Fibroblast of the aortic adventitia (primary cell): ENCODE measurements around the gene KCTD7. TPM values are rescaled to one million over a fixed set of nuclear protein-coding genes. Genes with fewer than 3 reads are reported as not detected.
A peak's percentile ranks its signal among the peaks of the same experiment; 100 is the strongest.
"Not testable (repeated sequence)": the region's sequence is repeated elsewhere in the genome, so short reads cannot be mapped to it uniquely, and the experiment has no call there.

Experiments
- DNase-seq: peaks from one replicate; pipeline ENCODE4 v3.0.0-alpha.2; 2010; ENCODE audit warnings: low read depth
- H3K4me3 ChIP-seq: 2 replicates; pipeline ENCODE4 v1.5.1; 2011; ENCODE audit warnings: low read depth, mild to moderate bottlenecking, control low read depth, low read length, moderate library complexity
- total RNA-seq: library from RNA; depleted of rRNA; stranded (reverse); fragments of >200 nt; gene quantifications from 2 replicates; pipeline ENCODE4 v1.2.3, GENCODE V29; 2012; ENCODE audit warnings: low replicate concordance
- TF ChIP-seq, protein P1 (sequence below): IDR thresholded peaks from 2 replicates; pipeline ENCODE4 v1.5.1; 2011; ENCODE audit warnings: mild to moderate bottlenecking, low read length, control low read depth, inconsistent platforms; ENCODE audit not compliant: insufficient read depth

The KCTD7 gene
- total RNA-seq, 1 donor = 9.4 TPM

DNA sequence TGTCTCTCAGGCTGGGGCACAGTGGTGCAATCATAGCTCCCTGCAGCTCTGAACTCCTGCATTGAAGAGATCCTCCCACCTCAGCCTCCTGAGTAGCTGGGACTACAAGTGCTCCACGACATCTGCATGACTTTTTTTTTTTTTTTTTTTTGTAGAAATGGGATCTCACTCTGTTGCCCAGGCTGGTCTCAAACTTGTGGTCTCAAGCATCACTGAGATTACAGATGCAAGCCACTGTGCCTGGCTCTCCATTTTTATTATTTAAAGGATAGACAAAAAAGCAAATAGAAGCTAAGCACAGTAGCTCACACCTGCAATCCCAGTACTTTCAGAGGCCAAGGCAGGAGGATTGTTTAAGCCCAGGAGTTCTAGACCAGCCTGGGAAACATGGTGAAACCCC, 13.0 kb upstream of the KCTD7 start:
- no peak for DNase-seq
- H3K4me3 ChIP-seq = no peak overlapping the region
- TF ChIP-seq, protein P1, sequence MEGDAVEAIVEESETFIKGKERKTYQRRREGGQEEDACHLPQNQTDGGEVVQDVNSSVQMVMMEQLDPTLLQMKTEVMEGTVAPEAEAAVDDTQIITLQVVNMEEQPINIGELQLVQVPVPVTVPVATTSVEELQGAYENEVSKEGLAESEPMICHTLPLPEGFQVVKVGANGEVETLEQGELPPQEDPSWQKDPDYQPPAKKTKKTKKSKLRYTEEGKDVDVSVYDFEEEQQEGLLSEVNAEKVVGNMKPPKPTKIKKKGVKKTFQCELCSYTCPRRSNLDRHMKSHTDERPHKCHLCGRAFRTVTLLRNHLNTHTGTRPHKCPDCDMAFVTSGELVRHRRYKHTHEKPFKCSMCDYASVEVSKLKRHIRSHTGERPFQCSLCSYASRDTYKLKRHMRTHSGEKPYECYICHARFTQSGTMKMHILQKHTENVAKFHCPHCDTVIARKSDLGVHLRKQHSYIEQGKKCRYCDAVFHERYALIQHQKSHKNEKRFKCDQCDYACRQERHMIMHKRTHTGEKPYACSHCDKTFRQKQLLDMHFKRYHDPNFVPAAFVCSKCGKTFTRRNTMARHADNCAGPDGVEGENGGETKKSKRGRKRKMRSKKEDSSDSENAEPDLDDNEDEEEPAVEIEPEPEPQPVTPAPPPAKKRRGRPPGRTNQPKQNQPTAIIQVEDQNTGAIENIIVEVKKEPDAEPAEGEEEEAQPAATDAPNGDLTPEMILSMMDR = no peak

GRCh38 chr7:66617295-66617694, 11.4 kb upstream of the KCTD7 start:
- TF ChIP-seq, protein P1 = no peak
- peak; percentile 25 for DNase-seq
- H3K4me3 ChIP-seq = no peak overlapping the region

DNA sequence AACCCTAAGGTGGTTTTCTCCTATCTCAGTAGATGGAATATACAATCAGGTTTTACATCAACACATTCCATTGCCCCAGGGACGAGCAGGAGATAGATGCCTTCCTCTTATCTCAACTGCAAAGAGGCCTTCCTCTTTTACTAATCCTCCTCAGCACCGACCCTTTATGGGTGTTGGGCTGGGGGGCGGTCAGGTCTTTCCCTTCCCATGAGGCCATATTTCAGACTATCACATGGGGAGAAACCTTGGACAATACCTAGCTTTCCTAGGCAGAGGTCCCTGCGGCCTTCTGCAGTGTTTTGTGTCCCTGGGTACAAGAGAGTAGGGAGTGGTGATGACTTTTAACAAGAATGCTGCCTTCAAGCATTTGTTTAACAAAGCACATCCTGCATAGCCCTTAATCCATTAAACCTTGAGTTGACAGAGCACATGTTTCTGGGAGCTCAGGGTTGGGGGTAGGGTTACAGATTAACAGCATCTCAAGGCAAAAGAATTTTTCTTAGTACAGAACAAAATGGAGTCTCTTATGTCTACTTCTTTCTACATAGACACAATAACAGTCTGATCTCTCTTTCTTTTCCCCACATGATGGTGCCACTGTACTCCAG, 9.2 kb upstream of the KCTD7 start:
- not testable (repeated sequence) for DNase-seq, H3K4me3 ChIP-seq

- peak; percentile 74 for DNase-seq
- H3K4me3 ChIP-seq = no peak overlapping the region
- TF ChIP-seq, protein P1 = no peak
Observed at GRCh38 chr7:66626331-66626934, 2.2 kb upstream of the KCTD7 start.

- peak; percentile 90 for DNase-seq
- H3K4me3 ChIP-seq = peak overlapping the region; percentile 22
- TF ChIP-seq, protein P1 = no peak
Observed at GRCh38 chr7:66627151-66627681, 1.5 kb upstream of the KCTD7 start.

DNA sequence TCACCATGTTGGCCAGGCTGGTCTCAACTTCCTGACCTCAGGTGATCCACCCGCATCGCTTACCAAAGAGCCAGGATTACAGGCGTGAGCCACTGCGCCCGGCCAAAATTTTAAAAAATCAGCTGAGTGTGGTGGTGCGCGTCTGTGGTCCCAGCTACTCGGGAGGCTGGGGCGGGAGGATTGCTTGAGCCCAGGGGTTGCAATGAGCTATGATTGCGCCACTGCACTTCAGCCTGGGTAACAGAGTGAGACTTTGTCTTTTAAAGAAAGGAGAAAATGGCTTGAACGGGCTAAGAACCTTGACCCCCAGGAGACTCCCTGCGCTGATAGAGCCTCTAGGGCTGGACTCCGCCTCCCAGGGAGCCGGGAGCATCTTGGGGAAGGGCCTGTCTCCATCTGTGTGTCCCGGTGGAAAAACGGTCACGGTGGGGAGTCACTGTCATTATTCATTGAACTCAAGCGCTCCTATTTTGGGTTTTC, 760 bp upstream of the KCTD7 start:
- TF ChIP-seq, protein P1 = no peak
- peak overlapping the region; percentile 90 for H3K4me3 ChIP-seq
- peak; percentile 56 for DNase-seq

DNA sequence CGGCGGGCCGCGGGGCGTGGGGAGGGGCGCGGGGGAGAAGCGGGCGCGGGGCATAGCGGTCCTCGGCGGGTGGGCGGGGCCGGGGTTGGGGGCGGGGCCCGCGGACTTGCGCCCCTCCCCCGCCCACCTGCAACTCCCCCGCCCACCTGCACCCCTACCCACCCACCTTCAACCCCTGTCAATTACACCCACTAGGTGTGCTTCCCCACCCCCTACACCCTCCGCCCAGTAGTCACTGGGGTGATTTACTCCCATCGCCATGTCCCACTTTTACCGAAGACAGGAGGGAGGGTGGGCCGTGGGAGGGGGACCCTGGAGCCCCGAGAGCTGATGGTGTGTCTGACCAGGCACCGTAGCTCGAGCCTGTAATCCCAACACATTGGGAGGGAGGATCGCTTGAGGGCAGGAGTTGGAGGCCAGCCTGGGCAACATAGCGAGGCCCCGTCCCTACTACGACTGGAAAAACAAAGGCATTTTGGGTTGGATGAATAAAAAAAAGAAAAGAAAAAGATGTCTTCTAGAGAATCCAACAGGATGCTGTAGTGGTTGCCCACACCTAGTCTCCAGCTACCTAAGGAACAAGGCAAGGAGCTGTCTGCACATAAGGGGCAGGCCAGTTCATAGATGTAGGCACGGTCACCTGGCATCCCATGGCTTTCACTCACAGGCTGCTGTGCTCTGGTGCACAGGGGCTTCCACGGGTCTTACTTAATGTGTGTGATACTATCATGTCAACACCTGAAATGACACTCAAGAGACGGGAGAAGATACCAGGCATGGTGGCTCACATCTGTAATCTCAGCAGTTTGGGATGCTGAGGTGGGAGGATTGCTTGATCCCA, 761 bp downstream of the KCTD7 start:
- H3K4me3 ChIP-seq = peak overlapping the region; percentile 77
- DNase-seq = peak; percentile 14
- TF ChIP-seq, protein P1 = no peak
